GM12864 (cell line): ENCODE results near the gene MAN1A2.
A peak's percentile ranks its signal among the peaks of the same experiment; 100 is the strongest.
"Not testable (repeated sequence)": the region's sequence is repeated elsewhere in the genome, so short reads cannot be mapped to it uniquely, and the experiment has no call there.

Source experiments
- DNase-seq: peaks from one replicate; pipeline ENCODE4 v3.0.0-alpha.2; 2011; ENCODE audit warnings: low read depth
- H3K4me3 ChIP-seq: 2 replicates; pipeline ENCODE4 v1.5.1; 2011; ENCODE audit warnings: mild to moderate bottlenecking, low read depth, low read length, control low read depth
- TF ChIP-seq, protein P1 (sequence below): IDR thresholded peaks from 2 replicates; pipeline ENCODE4 v1.5.1; 2011; ENCODE audit warnings: low read depth, mild to moderate bottlenecking, moderate library complexity, low read length, control low read depth, inconsistent platforms; ENCODE audit errors: missing control alignments

The MAN1A2 gene

DNA sequence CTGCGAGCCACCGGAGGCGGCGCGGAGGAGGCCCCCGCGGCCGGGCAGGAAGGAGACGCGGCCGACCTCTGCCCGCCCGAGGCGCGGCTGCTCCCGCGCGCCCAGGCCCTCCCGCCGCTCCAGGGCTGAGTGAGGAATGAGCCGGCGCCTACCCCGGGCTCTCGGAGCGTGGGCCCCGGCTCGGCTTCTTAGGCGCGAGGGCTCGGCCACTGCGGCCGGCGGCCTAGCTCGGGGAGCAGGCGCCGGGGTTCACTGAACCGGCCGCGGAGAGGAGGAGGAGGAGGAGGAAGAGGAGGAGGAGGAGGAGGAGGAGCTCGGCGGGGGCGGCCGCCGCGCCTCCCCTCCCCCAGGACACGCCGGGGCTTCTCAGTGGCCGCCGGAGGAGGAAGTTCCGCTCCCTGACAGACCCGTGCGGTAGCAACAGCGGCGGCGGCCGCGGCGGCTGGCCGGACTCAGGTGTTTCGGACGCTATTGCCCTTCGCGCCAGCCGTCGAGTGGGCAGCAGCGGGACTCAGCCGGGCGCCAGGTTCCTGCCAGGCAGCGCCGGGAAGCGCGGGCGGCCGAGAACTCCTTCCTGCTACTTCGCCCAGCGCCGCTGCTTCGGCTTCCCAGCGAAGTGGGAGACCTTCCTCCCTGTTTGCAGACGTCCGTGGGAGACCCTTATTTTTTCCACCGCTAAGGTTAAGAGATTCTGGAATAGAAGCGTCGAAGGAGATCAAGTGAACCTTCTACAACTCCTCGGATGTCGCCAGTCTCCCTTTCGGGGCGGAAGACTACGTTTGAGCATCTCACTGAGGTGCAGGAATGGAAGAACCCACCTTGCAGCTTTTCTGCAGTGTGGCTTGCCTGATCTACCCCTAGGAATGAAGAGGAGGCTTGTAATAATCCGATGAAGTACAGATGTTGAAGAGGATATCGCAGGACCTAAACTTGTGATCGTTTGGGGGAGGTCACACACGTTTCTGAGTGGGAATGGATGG is at the start of gene MAN1A2:
Gene MAN1A2 (plus strand): TSS at position 404 of the 980 bp plus-strand sequence. CDS start 735 bp downstream, outside the sequence.
- peak; percentile 55 for DNase-seq

DNA sequence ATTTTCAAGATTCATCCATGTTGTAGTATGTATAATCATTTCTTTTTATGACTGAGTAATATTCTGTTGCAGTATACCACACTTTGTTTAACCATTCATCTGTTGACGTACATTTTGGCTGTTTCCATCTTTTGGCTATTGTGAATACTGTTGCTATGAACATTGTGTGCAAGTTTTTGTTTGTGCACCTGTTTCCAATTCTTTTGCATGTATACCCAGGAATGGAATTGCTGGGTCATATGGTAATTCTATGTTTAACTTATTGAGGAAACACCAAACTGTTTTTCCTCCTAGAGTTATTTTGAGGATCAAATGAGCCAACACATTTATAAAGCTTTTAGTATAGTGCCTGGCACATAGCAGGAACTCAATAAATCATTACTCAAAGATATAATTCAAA is 49.2 kb upstream of the MAN1A2 start:
- H3K4me3 ChIP-seq = no peak overlapping the region
- no peak for DNase-seq
- TF ChIP-seq, protein P1, sequence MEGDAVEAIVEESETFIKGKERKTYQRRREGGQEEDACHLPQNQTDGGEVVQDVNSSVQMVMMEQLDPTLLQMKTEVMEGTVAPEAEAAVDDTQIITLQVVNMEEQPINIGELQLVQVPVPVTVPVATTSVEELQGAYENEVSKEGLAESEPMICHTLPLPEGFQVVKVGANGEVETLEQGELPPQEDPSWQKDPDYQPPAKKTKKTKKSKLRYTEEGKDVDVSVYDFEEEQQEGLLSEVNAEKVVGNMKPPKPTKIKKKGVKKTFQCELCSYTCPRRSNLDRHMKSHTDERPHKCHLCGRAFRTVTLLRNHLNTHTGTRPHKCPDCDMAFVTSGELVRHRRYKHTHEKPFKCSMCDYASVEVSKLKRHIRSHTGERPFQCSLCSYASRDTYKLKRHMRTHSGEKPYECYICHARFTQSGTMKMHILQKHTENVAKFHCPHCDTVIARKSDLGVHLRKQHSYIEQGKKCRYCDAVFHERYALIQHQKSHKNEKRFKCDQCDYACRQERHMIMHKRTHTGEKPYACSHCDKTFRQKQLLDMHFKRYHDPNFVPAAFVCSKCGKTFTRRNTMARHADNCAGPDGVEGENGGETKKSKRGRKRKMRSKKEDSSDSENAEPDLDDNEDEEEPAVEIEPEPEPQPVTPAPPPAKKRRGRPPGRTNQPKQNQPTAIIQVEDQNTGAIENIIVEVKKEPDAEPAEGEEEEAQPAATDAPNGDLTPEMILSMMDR = no peak

More for the DNA sequence above, at the start of gene MAN1A2:
- peak within 1 kb of the TSS; percentile 98 for H3K4me3 ChIP-seq
- TF ChIP-seq, protein P1 = no peak

DNA sequence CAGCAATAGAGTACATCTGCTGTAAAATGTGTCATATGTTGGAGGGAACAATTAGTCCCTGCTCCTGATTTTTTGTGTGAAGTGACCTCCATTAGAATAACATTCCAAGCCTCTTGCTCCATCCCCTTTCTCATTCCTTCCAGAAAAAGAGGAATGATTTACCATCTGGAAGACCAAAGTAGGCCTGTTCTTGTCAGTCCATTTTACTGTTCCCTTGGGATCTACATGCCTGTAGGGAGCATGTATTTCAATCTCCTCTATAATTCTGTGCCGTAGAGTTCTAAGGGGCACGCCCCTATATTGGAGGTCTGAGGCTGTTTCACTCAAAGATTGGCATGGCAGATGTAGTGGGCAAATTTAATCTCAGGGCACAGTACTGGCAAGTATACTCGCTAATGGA is 48.8 kb upstream of the MAN1A2 start:
- no peak overlapping the region for H3K4me3 ChIP-seq
- TF ChIP-seq, protein P1 = no peak
- no peak for DNase-seq

DNA sequence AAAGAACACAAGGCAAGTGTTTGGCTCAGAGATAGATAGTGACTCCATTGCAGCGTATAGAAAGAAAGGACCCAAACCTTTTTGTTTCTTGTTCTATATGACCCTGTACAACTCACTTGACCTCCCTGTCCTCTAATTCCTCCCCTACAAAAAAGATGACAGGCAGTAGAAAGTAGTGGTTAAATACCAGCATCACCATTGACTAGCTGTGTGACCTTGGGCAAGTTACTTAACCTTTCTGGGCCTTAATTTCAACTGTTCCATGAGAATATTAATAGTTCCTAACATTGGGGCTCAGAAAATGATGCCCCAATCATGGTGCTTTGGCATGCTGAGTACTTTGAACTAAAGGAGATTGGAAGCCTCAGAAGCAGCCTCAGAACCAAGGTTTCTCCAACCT is 46.7 kb upstream of the MAN1A2 start:
- no peak for DNase-seq
- TF ChIP-seq, protein P1 = no peak
- no peak overlapping the region for H3K4me3 ChIP-seq

DNA sequence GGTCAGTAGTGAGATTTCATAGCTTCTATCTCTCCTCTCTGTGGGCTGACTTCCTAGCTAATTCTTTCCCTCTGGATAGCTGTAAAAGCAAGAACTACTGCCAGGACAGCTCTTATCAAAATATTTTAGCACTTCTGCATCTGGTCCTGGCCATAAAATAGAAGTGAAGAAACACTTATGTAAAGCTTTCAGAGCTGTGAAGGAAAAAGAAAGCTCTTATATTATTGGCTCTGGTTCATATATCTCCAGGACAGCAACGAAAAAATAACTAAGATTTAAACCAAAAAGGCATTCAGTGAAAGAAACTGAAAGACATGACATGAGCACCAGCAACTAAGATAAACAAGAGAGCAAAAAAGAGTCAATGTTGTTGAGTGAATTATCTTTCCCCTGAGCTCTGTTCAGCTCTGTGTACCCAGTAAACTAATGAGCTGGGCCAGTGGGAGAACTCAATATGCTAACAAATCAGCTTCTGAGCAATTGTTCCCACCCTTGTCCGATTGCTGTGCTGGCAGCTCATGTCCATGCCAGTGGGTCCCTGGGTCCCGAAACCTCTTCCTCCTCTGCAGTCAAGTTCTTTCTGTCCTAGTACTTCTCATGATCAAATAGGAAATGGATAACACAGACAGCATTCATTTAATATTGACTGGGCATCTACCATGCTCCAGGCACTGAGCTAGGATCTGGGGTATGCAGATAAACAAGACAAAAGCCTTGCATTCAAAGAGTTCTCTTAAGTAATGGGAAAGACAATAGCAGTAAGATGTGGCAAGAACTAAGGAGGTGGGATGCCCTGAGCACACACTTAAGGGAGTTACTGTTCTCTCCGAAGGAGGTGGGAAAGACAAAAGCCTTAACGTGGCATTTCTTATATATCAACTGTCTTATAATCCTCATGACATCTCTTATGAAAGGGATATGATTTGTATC is 45.3 kb upstream of the MAN1A2 start:
- TF ChIP-seq, protein P1 = no peak
- DNase-seq = no peak
- H3K4me3 ChIP-seq = no peak overlapping the region

DNA sequence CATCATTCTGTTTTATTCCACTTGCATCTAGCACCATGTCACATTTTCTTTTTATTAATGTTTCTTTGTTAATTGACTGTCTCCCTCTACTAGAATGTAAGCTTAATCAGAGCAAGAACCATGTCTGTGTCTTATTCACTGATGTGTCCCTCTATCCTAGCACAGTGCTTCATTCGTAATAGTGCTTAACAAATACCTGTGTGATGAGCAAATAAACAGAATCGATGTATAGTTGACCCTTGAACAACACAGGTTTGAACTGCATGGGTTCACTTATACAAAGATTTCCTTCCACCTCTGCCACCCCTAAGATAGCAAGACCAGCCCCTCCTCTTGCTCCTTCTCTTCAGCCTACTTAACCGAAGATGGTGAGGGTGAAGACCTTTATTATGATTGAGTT is 42.9 kb upstream of the MAN1A2 start:
- no peak overlapping the region for H3K4me3 ChIP-seq
- TF ChIP-seq, protein P1 = no peak
- DNase-seq = no peak

DNA sequence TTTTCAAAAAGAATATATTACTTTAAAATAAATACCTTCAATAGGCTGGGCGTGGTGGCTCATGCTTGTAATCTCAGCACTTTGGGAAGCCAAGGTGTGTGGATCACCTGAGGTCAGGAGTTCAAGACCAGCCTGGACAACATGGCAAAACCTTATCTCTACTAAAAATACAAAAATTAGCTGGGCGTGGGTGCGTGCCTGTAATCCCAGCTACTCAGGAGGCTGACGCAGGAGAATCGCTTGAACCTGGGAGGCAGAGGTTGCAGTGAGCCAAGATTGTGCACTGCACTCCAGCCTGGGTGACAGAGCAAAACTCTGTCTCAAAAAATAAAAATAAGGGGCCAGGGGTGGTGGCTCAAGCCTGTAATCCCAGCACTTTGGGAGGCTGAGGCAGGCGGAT is 41.2 kb upstream of the MAN1A2 start:
- not testable (repeated sequence) for H3K4me3 ChIP-seq, DNase-seq
